ENCODE measurements around the gene STOML2. TPM values are rescaled to one million over a fixed set of nuclear protein-coding genes. Genes with fewer than 3 reads are reported as not detected.
A peak's percentile ranks its signal among the peaks of the same experiment; 100 is the strongest.

STOML2 gene
- total RNA-seq, 1 donor from 2014 or later: 149 TPM

DNA sequence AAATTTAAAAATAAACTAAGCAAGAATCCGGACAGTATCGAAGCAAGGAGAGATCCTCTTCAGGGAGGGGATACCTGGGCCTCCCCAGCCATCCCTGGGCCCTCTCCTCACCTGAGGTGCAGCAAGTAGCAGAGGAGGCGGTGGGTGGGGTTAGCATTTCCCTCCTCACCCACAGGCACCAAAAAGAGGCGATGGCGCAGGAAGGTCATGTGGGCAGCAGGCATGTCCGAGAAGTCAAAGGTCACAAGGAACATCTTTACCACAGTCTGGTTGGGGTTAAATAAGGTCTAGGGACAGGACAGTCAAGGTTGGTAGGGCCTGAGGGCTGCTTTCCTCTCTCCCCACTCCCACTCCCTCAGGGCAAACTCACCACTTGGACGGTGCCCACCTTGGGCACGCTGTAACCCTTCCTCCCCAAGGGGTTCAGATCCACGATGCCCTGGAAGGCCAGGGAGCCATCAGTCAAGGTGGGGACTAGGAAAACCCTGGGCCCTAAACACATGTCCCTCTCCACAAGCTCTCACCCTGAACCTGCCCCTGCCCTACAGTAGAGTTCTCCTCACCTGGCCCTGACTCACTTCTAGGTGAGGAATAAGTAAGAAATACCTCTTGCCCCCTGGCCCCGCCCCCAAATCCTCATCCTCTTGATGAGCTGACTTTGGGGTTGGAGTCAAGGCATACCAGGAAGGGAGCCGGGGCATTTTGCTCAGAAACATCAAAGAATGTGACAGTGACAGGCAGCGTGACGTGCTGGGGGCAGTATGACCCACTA lies 2.8 kb upstream of the STOML2 start:
- no peak for DNase-seq (ENCODE audit: extremely low spot score, unreplicated experiment)
- H3K4me1 Mint-ChIP-seq (ENCODE audit: unreplicated experiment): peaks cover 22% of the 10 kb centered on the region
- no peak overlapping the region for H3K4me3 Mint-ChIP-seq

DNA sequence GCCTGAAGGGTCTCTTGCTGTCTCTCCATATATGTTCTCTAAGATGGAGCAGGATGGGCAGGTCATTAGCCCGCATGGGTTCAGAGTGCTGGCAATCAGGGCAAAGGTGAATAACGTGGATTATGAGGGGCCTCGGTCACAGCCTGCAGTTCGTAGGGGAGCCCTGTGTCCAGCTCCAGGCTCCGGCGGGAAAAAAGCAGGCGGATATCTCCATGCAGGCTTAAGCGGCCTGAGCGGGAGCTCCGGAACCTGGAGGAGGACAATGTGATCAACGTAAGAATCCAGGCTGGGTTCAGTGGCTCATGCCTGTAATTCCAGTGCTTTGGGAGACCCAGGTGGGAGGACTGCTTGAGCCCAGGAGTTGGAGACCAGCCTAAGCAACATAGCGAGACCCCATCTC lies 2.2 kb upstream of the STOML2 start:
- no peaks in the 10 kb centered on the region for H3K27me3 Mint-ChIP-seq
- no peak overlapping the region for H3K27ac Mint-ChIP-seq
- H3K36me3 Mint-ChIP-seq: peaks cover 15% of the 10 kb centered on the region
- no peak for DNase-seq (ENCODE audit: extremely low spot score, unreplicated experiment)
- H3K4me3 Mint-ChIP-seq: no peak overlapping the region
- peaks cover 18% of the 10 kb centered on the region for H3K4me1 Mint-ChIP-seq (ENCODE audit: unreplicated experiment)
- H3K9me3 Mint-ChIP-seq: no peaks in the 10 kb centered on the region
- TF ChIP-seq, protein P1, sequence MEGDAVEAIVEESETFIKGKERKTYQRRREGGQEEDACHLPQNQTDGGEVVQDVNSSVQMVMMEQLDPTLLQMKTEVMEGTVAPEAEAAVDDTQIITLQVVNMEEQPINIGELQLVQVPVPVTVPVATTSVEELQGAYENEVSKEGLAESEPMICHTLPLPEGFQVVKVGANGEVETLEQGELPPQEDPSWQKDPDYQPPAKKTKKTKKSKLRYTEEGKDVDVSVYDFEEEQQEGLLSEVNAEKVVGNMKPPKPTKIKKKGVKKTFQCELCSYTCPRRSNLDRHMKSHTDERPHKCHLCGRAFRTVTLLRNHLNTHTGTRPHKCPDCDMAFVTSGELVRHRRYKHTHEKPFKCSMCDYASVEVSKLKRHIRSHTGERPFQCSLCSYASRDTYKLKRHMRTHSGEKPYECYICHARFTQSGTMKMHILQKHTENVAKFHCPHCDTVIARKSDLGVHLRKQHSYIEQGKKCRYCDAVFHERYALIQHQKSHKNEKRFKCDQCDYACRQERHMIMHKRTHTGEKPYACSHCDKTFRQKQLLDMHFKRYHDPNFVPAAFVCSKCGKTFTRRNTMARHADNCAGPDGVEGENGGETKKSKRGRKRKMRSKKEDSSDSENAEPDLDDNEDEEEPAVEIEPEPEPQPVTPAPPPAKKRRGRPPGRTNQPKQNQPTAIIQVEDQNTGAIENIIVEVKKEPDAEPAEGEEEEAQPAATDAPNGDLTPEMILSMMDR (conservative IDR thresholded peaks at IDR 0.05): no peak

More for the DNA sequence above, 2.8 kb upstream of the STOML2 start:
- TF ChIP-seq, protein P1 (conservative IDR thresholded peaks at IDR 0.05): no peak
- H3K27me3 Mint-ChIP-seq: no peaks in the 10 kb centered on the region
- peaks cover 10% of the 10 kb centered on the region for H3K36me3 Mint-ChIP-seq
- H3K27ac Mint-ChIP-seq: no peak overlapping the region
- no peaks in the 10 kb centered on the region for H3K9me3 Mint-ChIP-seq

DNA sequence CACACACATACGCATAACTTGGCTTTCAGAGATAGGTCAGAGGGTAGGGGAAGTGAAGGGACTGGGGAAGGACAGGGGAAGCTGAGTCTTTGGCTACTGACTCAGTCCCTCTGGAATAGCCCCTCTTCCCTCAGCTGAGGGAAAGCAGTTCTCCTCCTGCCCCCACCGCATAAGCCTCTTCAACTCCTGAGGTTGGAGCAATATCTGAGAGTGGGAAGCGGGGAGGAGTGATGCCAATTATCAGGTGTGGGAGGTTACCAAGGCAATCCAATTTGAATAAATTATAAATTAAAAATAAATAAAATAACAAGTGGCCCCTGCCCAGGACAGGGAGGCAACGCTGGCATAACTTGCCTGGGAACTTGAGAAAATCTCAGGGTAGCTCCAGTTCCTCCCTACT lies 1.7 kb upstream of the STOML2 start:
- Mint-ChIP-seq H3K27ac (no peak overlapping the region), H3K36me3 (peaks cover 18% of the 10 kb centered on the region), H3K9me3 (no peaks in the 10 kb centered on the region), H3K27me3 (no peaks in the 10 kb centered on the region), H3K4me3 (no peak overlapping the region), H3K4me1 (ENCODE audit: unreplicated experiment) (peaks cover 18% of the 10 kb centered on the region)
- TF ChIP-seq, protein P1 (conservative IDR thresholded peaks at IDR 0.05): no peak
- DNase-seq (ENCODE audit: extremely low spot score, unreplicated experiment): no peak

DNA sequence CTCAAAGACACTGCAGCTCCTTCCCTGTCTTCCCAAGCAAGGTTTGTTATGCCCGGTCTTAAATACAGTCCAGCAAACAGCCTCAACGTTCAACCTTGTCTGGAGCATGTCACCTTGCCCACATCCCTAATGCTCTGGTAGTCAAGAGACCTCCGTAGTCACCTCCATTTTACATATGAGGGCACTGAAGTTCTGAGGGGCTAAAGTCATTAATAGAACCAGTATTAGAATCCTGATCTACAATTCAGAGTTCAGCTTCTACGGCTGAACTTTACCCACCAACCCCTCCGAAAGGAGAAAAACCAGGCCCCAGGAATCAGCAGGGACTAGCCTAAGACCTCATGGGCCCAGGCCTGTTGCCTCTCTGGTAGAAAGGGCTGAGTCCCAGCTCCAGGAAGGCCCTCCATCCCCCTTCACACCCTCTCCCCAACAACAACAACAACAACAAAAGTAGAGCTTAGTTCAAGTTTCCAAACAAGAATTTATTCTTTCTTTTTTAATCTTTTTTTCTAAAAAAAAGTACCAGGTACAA lies 795 bp upstream of the STOML2 start:
- TF ChIP-seq, protein P1 (conservative IDR thresholded peaks at IDR 0.05): no peak
- Mint-ChIP-seq H3K27ac (peak overlapping the region; percentile 96), H3K4me3 (peak overlapping the region; percentile 94), H3K4me1 (ENCODE audit: unreplicated experiment) (peaks cover 16% of the 10 kb centered on the region), H3K27me3 (no peaks in the 10 kb centered on the region), H3K9me3 (no peaks in the 10 kb centered on the region), H3K36me3 (peaks cover 20% of the 10 kb centered on the region)
- DNase-seq (ENCODE audit: extremely low spot score, unreplicated experiment): no peak

DNA sequence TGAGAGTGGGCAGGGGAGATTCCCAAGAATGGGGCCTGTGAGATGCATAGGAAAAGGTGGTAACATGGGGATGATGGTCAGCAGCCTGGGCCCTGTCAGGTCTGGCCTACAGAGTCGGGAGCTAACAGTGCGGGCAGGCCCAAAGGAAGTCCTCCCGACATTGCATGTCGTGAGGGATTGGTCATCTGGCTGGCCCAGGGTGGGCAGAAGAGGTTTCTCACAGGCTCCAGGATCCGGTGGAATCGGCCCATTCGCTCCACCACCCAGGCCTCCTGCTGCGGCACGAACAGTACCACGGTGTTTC lies 514 bp downstream of the STOML2 start:
- H3K27me3 Mint-ChIP-seq: no peaks in the 10 kb centered on the region
- TF ChIP-seq, protein P1 (conservative IDR thresholded peaks at IDR 0.05): no peak
- peaks cover 20% of the 10 kb centered on the region for H3K36me3 Mint-ChIP-seq
- peaks cover 13% of the 10 kb centered on the region for H3K4me1 Mint-ChIP-seq (ENCODE audit: unreplicated experiment)
- peak overlapping the region; percentile 94 for H3K4me3 Mint-ChIP-seq
- H3K27ac Mint-ChIP-seq: peak overlapping the region; percentile 96
- DNase-seq (ENCODE audit: extremely low spot score, unreplicated experiment): no peak
- H3K9me3 Mint-ChIP-seq: no peaks in the 10 kb centered on the region

Measured in type B pancreatic cell (in vitro differentiated cells).